Measurements from ENCODE around the gene CECR2.
"Not testable (repeated sequence)": the region's sequence is repeated elsewhere in the genome, so short reads cannot be mapped to it uniquely, and the experiment has no call there.

CECR2 gene

GRCh38 chr22:17563936-17564391, 194.7 kb downstream of the CECR2 start:
- H3K4me1 Mint-ChIP-seq (ENCODE audit: low read depth) = no peaks in the 10 kb centered on the region
- no peaks in the 10 kb centered on the region for H3K9me3 Mint-ChIP-seq (ENCODE audit: low read depth)
- H3K27ac Mint-ChIP-seq = no peak overlapping the region
- H3K4me3 Mint-ChIP-seq = no peak overlapping the region
- H3K27me3 Mint-ChIP-seq = peaks cover 2% of the 10 kb centered on the region
- no peaks in the 10 kb centered on the region for H3K36me3 Mint-ChIP-seq

GRCh38 chr22:17566016-17566687, 196.9 kb downstream of the CECR2 start:
- peaks cover 11% of the 10 kb centered on the region for H3K27me3 Mint-ChIP-seq
- H3K9me3 Mint-ChIP-seq (ENCODE audit: low read depth); H3K4me1 Mint-ChIP-seq (ENCODE audit: low read depth); H3K36me3 Mint-ChIP-seq; H3K27ac Mint-ChIP-seq; H3K4me3 Mint-ChIP-seq: not testable (repeated sequence)

- Mint-ChIP-seq H3K36me3 (no peaks in the 10 kb centered on the region), H3K9me3 (ENCODE audit: low read depth) (no peaks in the 10 kb centered on the region), H3K4me3 (no peak overlapping the region), H3K27ac (no peak overlapping the region), H3K27me3 (peaks cover 11% of the 10 kb centered on the region), H3K4me1 (ENCODE audit: low read depth) (no peaks in the 10 kb centered on the region)
Measured at GRCh38 chr22:17566776-17567175, 197.5 kb downstream of the CECR2 start.

- no peaks in the 10 kb centered on the region for H3K4me1 Mint-ChIP-seq (ENCODE audit: low read depth)
- no peaks in the 10 kb centered on the region for H3K9me3 Mint-ChIP-seq (ENCODE audit: low read depth)
- H3K27me3 Mint-ChIP-seq = peaks cover 13% of the 10 kb centered on the region
- H3K27ac Mint-ChIP-seq = no peak overlapping the region
- no peaks in the 10 kb centered on the region for H3K36me3 Mint-ChIP-seq
- no peak overlapping the region for H3K4me3 Mint-ChIP-seq
Measured at GRCh38 chr22:17569971-17570511, 200.8 kb downstream of the CECR2 start.

- Mint-ChIP-seq H3K9me3 (ENCODE audit: low read depth) (no peaks in the 10 kb centered on the region), H3K4me3 (no peak overlapping the region), H3K36me3 (no peaks in the 10 kb centered on the region), H3K27ac (no peak overlapping the region), H3K4me1 (ENCODE audit: low read depth) (no peaks in the 10 kb centered on the region), H3K27me3 (peaks cover 12% of the 10 kb centered on the region)
Measured at GRCh38 chr22:17570851-17571631, 201.8 kb downstream of the CECR2 start.

GRCh38 chr22:17575151-17575550, 205.9 kb downstream of the CECR2 start:
- H3K4me3 Mint-ChIP-seq = no peak overlapping the region
- H3K27ac Mint-ChIP-seq = no peak overlapping the region
- no peaks in the 10 kb centered on the region for H3K4me1 Mint-ChIP-seq (ENCODE audit: low read depth)
- peaks cover 11% of the 10 kb centered on the region for H3K27me3 Mint-ChIP-seq
- no peaks in the 10 kb centered on the region for H3K9me3 Mint-ChIP-seq (ENCODE audit: low read depth)
- no peaks in the 10 kb centered on the region for H3K36me3 Mint-ChIP-seq

GRCh38 chr22:17575681-17576080, 206.4 kb downstream of the CECR2 start:
- Mint-ChIP-seq H3K27ac (no peak overlapping the region), H3K36me3 (no peaks in the 10 kb centered on the region), H3K9me3 (ENCODE audit: low read depth) (no peaks in the 10 kb centered on the region), H3K27me3 (peaks cover 9% of the 10 kb centered on the region), H3K4me1 (ENCODE audit: low read depth) (no peaks in the 10 kb centered on the region), H3K4me3 (no peak overlapping the region)

- Mint-ChIP-seq H3K27ac (no peak overlapping the region), H3K9me3 (ENCODE audit: low read depth) (no peaks in the 10 kb centered on the region), H3K36me3 (no peaks in the 10 kb centered on the region), H3K4me1 (ENCODE audit: low read depth) (no peaks in the 10 kb centered on the region), H3K27me3 (peaks cover 4% of the 10 kb centered on the region), H3K4me3 (no peak overlapping the region)
Measured at GRCh38 chr22:17576470-17576869, 207.2 kb downstream of the CECR2 start.

- H3K36me3 Mint-ChIP-seq = no peaks in the 10 kb centered on the region
- peaks cover 4% of the 10 kb centered on the region for H3K27me3 Mint-ChIP-seq
- no peak overlapping the region for H3K27ac Mint-ChIP-seq
- no peaks in the 10 kb centered on the region for H3K9me3 Mint-ChIP-seq (ENCODE audit: low read depth)
- no peak overlapping the region for H3K4me3 Mint-ChIP-seq
- no peaks in the 10 kb centered on the region for H3K4me1 Mint-ChIP-seq (ENCODE audit: low read depth)
Measured at GRCh38 chr22:17578136-17578754, 209.0 kb downstream of the CECR2 start.

- Mint-ChIP-seq H3K27me3 (peaks cover 2% of the 10 kb centered on the region), H3K9me3 (ENCODE audit: low read depth) (no peaks in the 10 kb centered on the region), H3K4me1 (ENCODE audit: low read depth) (no peaks in the 10 kb centered on the region)
Measured at GRCh38 chr22:17579535-17579981, 210.3 kb downstream of the CECR2 start.

GRCh38 chr22:17580441-17581031, 211.3 kb downstream of the CECR2 start:
- Mint-ChIP-seq H3K4me3 (no peak overlapping the region), H3K27me3 (peaks cover 2% of the 10 kb centered on the region), H3K27ac (no peak overlapping the region)

More at GRCh38 chr22:17579535-17579981, 210.3 kb downstream of the CECR2 start:
- no peak overlapping the region for H3K4me3 Mint-ChIP-seq
- no peaks in the 10 kb centered on the region for H3K36me3 Mint-ChIP-seq
- H3K27ac Mint-ChIP-seq = no peak overlapping the region

GRCh38 chr22:17581056-17581455, 211.8 kb downstream of the CECR2 start:
- Mint-ChIP-seq H3K27ac (no peak overlapping the region), H3K4me3 (no peak overlapping the region), H3K4me1 (ENCODE audit: low read depth) (no peaks in the 10 kb centered on the region), H3K36me3 (no peaks in the 10 kb centered on the region), H3K27me3 (peaks cover 2% of the 10 kb centered on the region), H3K9me3 (ENCODE audit: low read depth) (no peaks in the 10 kb centered on the region)

More at GRCh38 chr22:17580441-17581031, 211.3 kb downstream of the CECR2 start:
- H3K9me3 Mint-ChIP-seq (ENCODE audit: low read depth) = no peaks in the 10 kb centered on the region
- no peaks in the 10 kb centered on the region for H3K36me3 Mint-ChIP-seq
- no peaks in the 10 kb centered on the region for H3K4me1 Mint-ChIP-seq (ENCODE audit: low read depth)

GRCh38 chr22:17581631-17582030, 212.4 kb downstream of the CECR2 start:
- Mint-ChIP-seq H3K4me1 (ENCODE audit: low read depth) (no peaks in the 10 kb centered on the region), H3K27me3 (peaks cover 2% of the 10 kb centered on the region), H3K4me3 (no peak overlapping the region), H3K36me3 (no peaks in the 10 kb centered on the region), H3K27ac (no peak overlapping the region), H3K9me3 (ENCODE audit: low read depth) (no peaks in the 10 kb centered on the region)

- peaks cover 2% of the 10 kb centered on the region for H3K27me3 Mint-ChIP-seq
Measured at GRCh38 chr22:17583151-17583550, 213.9 kb downstream of the CECR2 start.

More at GRCh38 chr22:17583151-17583550, 213.9 kb downstream of the CECR2 start:
- no peaks in the 10 kb centered on the region for H3K36me3 Mint-ChIP-seq
- no peaks in the 10 kb centered on the region for H3K4me1 Mint-ChIP-seq (ENCODE audit: low read depth)
- H3K27ac Mint-ChIP-seq = no peak overlapping the region
- no peaks in the 10 kb centered on the region for H3K9me3 Mint-ChIP-seq (ENCODE audit: low read depth)
- H3K4me3 Mint-ChIP-seq = no peak overlapping the region
